MM.1S (cell line): ENCODE data around the gene TCL1B.

Source experiments
- EZH2 ChIP-seq: fragments of 300-600 bp; sonication (generic); optimal IDR thresholded peaks from 2 replicates; pipeline ENCODE3; 2017; ENCODE audit warnings: low read depth, mild to moderate bottlenecking, antibody characterized with exemption, low read length, mixed read lengths
- EZH2phosphoT487 ChIP-seq: fragments of 300-600 bp; sonication (generic); IDR thresholded peaks from 2 replicates; pipeline ENCODE4 v1.6.1; 2018; ENCODE audit warnings: antibody characterized with exemption, low read length
- TF ChIP-seq, protein P1 (sequence below): fragments of 300-600 bp; sonication (generic); IDR thresholded peaks from 2 replicates; pipeline ENCODE4 v1.5.1; 2016; ENCODE audit warnings: antibody characterized with exemption, low read length, mixed read lengths

DNA sequence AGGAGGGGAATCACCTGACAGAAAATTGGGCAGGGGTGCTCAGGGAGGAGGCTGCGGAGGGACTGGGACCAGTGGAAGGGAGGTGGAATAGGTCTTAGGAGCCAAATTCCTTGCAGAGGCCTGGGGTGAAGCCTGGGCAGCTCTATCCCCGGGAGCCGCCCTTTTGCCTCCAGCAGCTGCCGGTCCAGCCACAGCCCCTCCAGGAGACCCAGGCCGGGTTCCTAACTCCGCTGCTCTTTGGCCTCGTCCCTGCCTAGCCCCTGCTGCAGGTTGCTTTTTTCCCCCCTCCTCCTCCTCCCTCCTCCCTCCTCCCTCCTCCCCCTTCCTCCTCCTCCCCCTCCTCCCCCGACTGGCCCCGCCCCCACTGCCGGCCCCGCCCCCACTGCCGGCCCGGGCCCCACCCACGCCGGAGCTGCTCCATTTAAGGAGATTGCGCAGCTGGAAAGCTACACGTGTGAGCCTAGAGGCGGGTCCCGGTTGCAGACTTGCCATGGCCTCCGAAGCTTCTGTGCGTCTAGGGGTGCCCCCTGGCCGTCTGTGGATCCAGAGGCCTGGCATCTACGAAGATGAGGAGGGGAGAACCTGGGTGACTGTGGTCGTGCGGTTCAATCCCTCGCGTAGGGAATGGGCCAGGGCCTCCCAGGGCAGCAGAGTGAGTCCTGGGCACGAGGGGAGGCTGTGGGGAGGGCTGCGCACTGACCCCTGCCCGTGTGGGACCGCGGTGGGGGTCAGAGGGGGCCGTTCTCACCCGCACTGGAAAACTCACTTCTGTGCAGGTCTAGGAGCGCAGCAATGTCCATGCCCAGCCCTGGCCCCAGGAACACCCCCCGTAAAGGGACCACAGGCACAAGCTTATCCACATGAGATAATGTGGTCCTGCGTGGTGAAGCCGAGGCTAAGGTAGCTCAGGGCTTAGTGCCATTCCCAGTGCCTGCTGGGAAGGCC, at the start of gene TCL1B:
- no peak for TF ChIP-seq EZH2
- TF ChIP-seq, protein P1, sequence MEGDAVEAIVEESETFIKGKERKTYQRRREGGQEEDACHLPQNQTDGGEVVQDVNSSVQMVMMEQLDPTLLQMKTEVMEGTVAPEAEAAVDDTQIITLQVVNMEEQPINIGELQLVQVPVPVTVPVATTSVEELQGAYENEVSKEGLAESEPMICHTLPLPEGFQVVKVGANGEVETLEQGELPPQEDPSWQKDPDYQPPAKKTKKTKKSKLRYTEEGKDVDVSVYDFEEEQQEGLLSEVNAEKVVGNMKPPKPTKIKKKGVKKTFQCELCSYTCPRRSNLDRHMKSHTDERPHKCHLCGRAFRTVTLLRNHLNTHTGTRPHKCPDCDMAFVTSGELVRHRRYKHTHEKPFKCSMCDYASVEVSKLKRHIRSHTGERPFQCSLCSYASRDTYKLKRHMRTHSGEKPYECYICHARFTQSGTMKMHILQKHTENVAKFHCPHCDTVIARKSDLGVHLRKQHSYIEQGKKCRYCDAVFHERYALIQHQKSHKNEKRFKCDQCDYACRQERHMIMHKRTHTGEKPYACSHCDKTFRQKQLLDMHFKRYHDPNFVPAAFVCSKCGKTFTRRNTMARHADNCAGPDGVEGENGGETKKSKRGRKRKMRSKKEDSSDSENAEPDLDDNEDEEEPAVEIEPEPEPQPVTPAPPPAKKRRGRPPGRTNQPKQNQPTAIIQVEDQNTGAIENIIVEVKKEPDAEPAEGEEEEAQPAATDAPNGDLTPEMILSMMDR: no peak
- TF ChIP-seq EZH2phosphoT487: no peak
